H1 (cell line): Measurements from ENCODE around the gene ST3GAL2. TPM values are rescaled to one million over a fixed set of nuclear protein-coding genes. Genes with fewer than 3 reads are reported as not detected.
A peak's percentile ranks its signal among the peaks of the same experiment; 100 is the strongest.

Experiments used
- CTCF ChIA-PET: fragments of 300-600 bp; sonication (Branson Sonifier 250); formaldehyde crosslinking; loops from one replicate; lab custom pipeline; 2021; ENCODE audit not compliant: partially characterized antibody; lab: Charles Lee
- POLR2A ChIA-PET: fragments of 300-600 bp; sonication (Branson Sonifier 250); formaldehyde crosslinking; loops from one replicate; lab custom pipeline; 2021; ENCODE audit warnings: inconsistent platforms; ENCODE audit not compliant: partially characterized antibody; lab: Charles Lee
- DNase-seq, 2 experiments: peaks; one replicate each; pipeline versions ENCODE4 v3.0.0 to v3.0.0-alpha.2; 2010 to 2022; ENCODE audit warnings: low spot score in 2 of 2, low read depth in 1 of 2, mixed read lengths in 1 of 2
- FAIRE-seq: peaks from 2 replicates; lab custom pipeline; 2011; peaks lifted over from hg19 to GRCh38; lab: Jason Lieb, UNC
- H2AFZ ChIP-seq: 2 replicates; pipeline ENCODE4 v1.8.1; 2012; ENCODE audit warnings: low read length, inconsistent platforms
- H2AK5ac ChIP-seq: 2 replicates; pipeline ENCODE4 v1.6.1; 2013; ENCODE audit warnings: low read depth, low read length
- H2BK120ac ChIP-seq: replicated peaks from 2 replicates; pipeline ENCODE3; 2013; ENCODE audit warnings: low read depth, low read length, inconsistent platforms
- H2BK12ac ChIP-seq: 2 replicates; pipeline ENCODE4 v1.6.1; 2013; ENCODE audit warnings: low read depth, low read length
- H2BK15ac ChIP-seq: 2 replicates; pipeline ENCODE4 v1.6.1; 2013; ENCODE audit warnings: low read length
- H2BK20ac ChIP-seq: 2 replicates; pipeline ENCODE4 v1.6.1; 2013; ENCODE audit warnings: low read length
- H2BK5ac ChIP-seq: 2 replicates; pipeline ENCODE4 v1.6.1; 2013; ENCODE audit warnings: low read depth, low read length
- H3K14ac ChIP-seq: 2 replicates; pipeline ENCODE4 v1.6.1; 2013; ENCODE audit warnings: inconsistent platforms; ENCODE audit not compliant: insufficient read length
- H3K18ac ChIP-seq: 2 replicates; pipeline ENCODE4 v1.6.1; 2013; ENCODE audit warnings: low read length; ENCODE audit errors: extremely low read depth
- H3K23ac ChIP-seq: 2 replicates; pipeline ENCODE4 v1.6.1; 2013; ENCODE audit warnings: inconsistent platforms; ENCODE audit not compliant: insufficient read length
- H3K23me2 ChIP-seq: 2 replicates; pipeline ENCODE4 v1.6.1; 2013; ENCODE audit warnings: low read depth, low read length
- H3K27ac ChIP-seq: 2 replicates; pipeline ENCODE4 v1.6.1; 2011; ENCODE audit warnings: low read depth, low read length, inconsistent platforms
- H3K27me3 ChIP-seq, 4 experiments: replicated peaks in 1 of 4; 1 replicate in 1 of 4; 2 replicates in 3 of 4; pipeline versions ENCODE4 v1.6.1 to v1.8.1; 2011 to 2013; ENCODE audit warnings: low read length in 3 of 4, mild to moderate bottlenecking in 3 of 4, inconsistent platforms in 2 of 4, mixed read lengths in 2 of 4, moderate library complexity in 1 of 4; ENCODE audit not compliant: control insufficient read depth in 3 of 4, insufficient read depth in 3 of 4; ENCODE audit errors: extremely low read depth in 1 of 4
- H3K36me3 ChIP-seq, 4 experiments: 2 replicates each; pipeline versions ENCODE4 v1.6.1 to v1.8.1; 2011 to 2013; ENCODE audit warnings: mild to moderate bottlenecking in 4 of 4, low read length in 3 of 4, moderate library complexity in 2 of 4, control low read depth in 1 of 4, inconsistent platforms in 1 of 4; ENCODE audit not compliant: insufficient read depth in 4 of 4, control insufficient read depth in 2 of 4
- H3K4ac ChIP-seq: replicated peaks from 2 replicates; pipeline ENCODE3; 2013; ENCODE audit warnings: low read length, low read depth, mixed read lengths, inconsistent platforms; ENCODE audit not compliant: insufficient read length
- H3K4me1 ChIP-seq, 4 experiments: replicated peaks in 1 of 4; 1 replicate in 1 of 4; 2 replicates in 3 of 4; pipeline versions ENCODE4 v1.6.1 to v1.8.1; 2011 to 2013; ENCODE audit warnings: low read length in 3 of 4, inconsistent platforms in 2 of 4, mixed read lengths in 1 of 4; ENCODE audit not compliant: insufficient read depth in 4 of 4, control insufficient read depth in 3 of 4
- H3K4me2 ChIP-seq, 2 experiments: 2 replicates each; pipeline versions ENCODE4 v1.6.1 to v1.8.1; 2011 to 2013; ENCODE audit warnings: low read depth in 2 of 2, low read length in 2 of 2, control low read depth in 1 of 2, inconsistent platforms in 1 of 2, mild to moderate bottlenecking in 1 of 2; ENCODE audit not compliant: insufficient read depth in 1 of 2
- H3K4me3 ChIP-seq, 4 experiments: fragments of 200-600, 300-600 bp in 1 of 4; sonication (generic), shearing (Covaris generic), sonication (Bioruptor Twin) in 1 of 4; 2 replicates each; pipeline versions ENCODE4 v1.5.1 to v1.8.1; 2011 to 2016; ENCODE audit warnings: low read length in 4 of 4, low read depth in 3 of 4, control low read depth in 2 of 4, inconsistent platforms in 2 of 4, mild to moderate bottlenecking in 2 of 4, mixed read lengths in 1 of 4, moderate library complexity in 1 of 4; ENCODE audit not compliant: insufficient read depth in 2 of 4; ENCODE audit errors: extremely low read depth in 1 of 4
- H3K56ac ChIP-seq: replicated peaks from 2 replicates; pipeline ENCODE3; 2013; ENCODE audit warnings: low read depth, mild to moderate bottlenecking, mixed read lengths, low read length, inconsistent platforms; ENCODE audit not compliant: insufficient read length
- H3K79me1 ChIP-seq: 2 replicates; pipeline ENCODE4 v1.6.1; 2013; ENCODE audit warnings: low read depth, low read length, control low read depth
- H3K79me2 ChIP-seq, 2 experiments: 2 replicates each; pipeline versions ENCODE4 v1.6.1 to v1.8.1; 2012 to 2013; ENCODE audit warnings: low read length in 2 of 2, mild to moderate bottlenecking in 2 of 2, inconsistent platforms in 1 of 2; ENCODE audit not compliant: insufficient read depth in 2 of 2, control insufficient read depth in 1 of 2
- H3K9ac ChIP-seq, 4 experiments: replicated peaks in 1 of 4; 1 replicate in 1 of 4; 2 replicates in 3 of 4; pipeline versions ENCODE4 v1.6.1 to v1.8.1; 2011 to 2013; ENCODE audit warnings: low read depth in 3 of 4, low read length in 3 of 4, control low read depth in 2 of 4, mild to moderate bottlenecking in 2 of 4, moderate library complexity in 2 of 4, inconsistent platforms in 1 of 4; ENCODE audit errors: extremely low read depth in 1 of 4
- H3K9me3 ChIP-seq, 2 experiments: 2 replicates each; pipeline versions ENCODE4 v1.6.1 to v1.8.1; 2012 to 2013; ENCODE audit warnings: mild to moderate bottlenecking in 2 of 2, moderate library complexity in 2 of 2, control low read depth in 1 of 2, inconsistent platforms in 1 of 2, low read depth in 1 of 2, low read length in 1 of 2, mixed read lengths in 1 of 2; ENCODE audit not compliant: insufficient read depth in 2 of 2
- H4K20me1 ChIP-seq, 2 experiments: replicated peaks in 1 of 2; 2 replicates each; pipeline versions ENCODE3 to v1.8.1; 2011 to 2013; ENCODE audit warnings: inconsistent platforms in 2 of 2, low read length in 2 of 2, mild to moderate bottlenecking in 1 of 2; ENCODE audit not compliant: insufficient read depth in 2 of 2, control insufficient read depth in 1 of 2
- H4K5ac ChIP-seq: 2 replicates; pipeline ENCODE4 v1.6.1; 2013; ENCODE audit warnings: low read length, low read depth, mixed read lengths, inconsistent platforms; ENCODE audit not compliant: insufficient read length
- H4K8ac ChIP-seq: 2 replicates; pipeline ENCODE4 v1.8.0; 2013; ENCODE audit warnings: mild to moderate bottlenecking, moderate library complexity, low read length, inconsistent platforms; ENCODE audit not compliant: insufficient read depth; ENCODE audit errors: extremely low read depth
- H4K91ac ChIP-seq: replicated peaks from 2 replicates; pipeline ENCODE3; 2013; ENCODE audit warnings: low read length, mixed read lengths, inconsistent platforms; ENCODE audit not compliant: insufficient read length
- BRCA1 ChIP-seq: IDR thresholded peaks from 2 replicates; pipeline ENCODE4 v1.6.1; 2012; ENCODE audit warnings: low read depth, low read length, improper control_type of control experiment
- HDAC2 ChIP-seq, 2 experiments: fragments of 300-600 bp in 1 of 2; sonication (generic) in 1 of 2; IDR thresholded peaks; 2 replicates each; pipeline ENCODE4 v1.6.1; 2011 to 2012; ENCODE audit warnings: low read depth in 2 of 2, low read length in 2 of 2, mild to moderate bottlenecking in 2 of 2, moderate library complexity in 2 of 2, borderline replicate concordance in 1 of 2, inconsistent platforms in 1 of 2
- KDM4A ChIP-seq: IDR thresholded peaks from one replicate; pipeline ENCODE4 v1.7.1; 2012; ENCODE audit warnings: low read depth, mild to moderate bottlenecking, moderate library complexity, low read length, inconsistent platforms; ENCODE audit not compliant: severe bottlenecking
- NRF1 ChIP-seq: IDR thresholded peaks from 2 replicates; pipeline ENCODE4 v1.6.1; 2011; ENCODE audit warnings: mild to moderate bottlenecking, low read depth, low read length, improper control_type of control experiment
- PHF8 ChIP-seq: fragments of 200-600 bp; sonication (generic); conservative IDR thresholded peaks from 2 replicates; pipeline ENCODE4 v1.7.1; 2012; ENCODE audit warnings: low read depth, mild to moderate bottlenecking, inconsistent platforms, low read length, moderate library complexity
- SAP30 ChIP-seq: fragments of 300-600 bp; sonication (generic); IDR thresholded peaks from 2 replicates; pipeline ENCODE4 v1.7.1; 2012; ENCODE audit warnings: low read length, moderate library complexity, mild to moderate bottlenecking, inconsistent platforms; ENCODE audit not compliant: insufficient read depth, insufficient replicate concordance
- SIRT6 ChIP-seq: IDR thresholded peaks from one replicate; pipeline ENCODE4 v1.7.1; 2012; ENCODE audit warnings: low read length, inconsistent platforms
- SP1 ChIP-seq: IDR thresholded peaks from 2 replicates; pipeline ENCODE4 v1.6.1; 2011; ENCODE audit warnings: low read depth, low read length
- TCF12 ChIP-seq: IDR thresholded peaks from 2 replicates; pipeline ENCODE4 v1.6.1; 2011; ENCODE audit warnings: low read depth, mild to moderate bottlenecking, low read length
- TEAD4 ChIP-seq: IDR thresholded peaks from 2 replicates; pipeline ENCODE4 v1.6.1; 2012; ENCODE audit warnings: low read depth, low read length, inconsistent platforms, mixed read lengths
- USF2 ChIP-seq: IDR thresholded peaks from 2 replicates; pipeline ENCODE4 v1.6.1; 2011; ENCODE audit warnings: low read length, improper control_type of control experiment
- WGBS, 2 experiments: shearing (Covaris generic) in 1 of 2; methylation state at CpG; one replicate each; pipeline versions ENCODE4 v1.1.6 to v1.1.7; 2013 to 2015; ENCODE audit warnings: low lambda C conversion rate in 2 of 2, mixed read lengths in 2 of 2, inconsistent platforms in 1 of 2, low coverage in 1 of 2, missing lambda C conversion rate in 1 of 2; ENCODE audit not compliant: insufficient replicate concordance in 2 of 2, insufficient coverage in 1 of 2, insufficient read length in 1 of 2; ENCODE audit errors: extremely low coverage in 1 of 2, missing lambda C conversion rate in 1 of 2; 5-methylcytosine and 5-hydroxymethylcytosine counted together
- polyA plus RNA-seq, 7 experiments: library from polyadenylated mRNA; depleted of rRNA in 3 of 7; stranded (reverse) in 5 of 7; unstranded in 2 of 7; fragments of >200 nt in 5 of 7; fragments of 200-250 nt in 2 of 7; gene quantifications; 1 replicate in 5 of 7; 2 replicates in 1 of 7; 4 replicates in 1 of 7; pipeline versions ENCODE4 v1.2.1 to v1.2.3, GENCODE V29; 2011 to 2013; ENCODE audit warnings: missing spikeins in 2 of 7, mixed read lengths in 2 of 7
- total RNA-seq: library from RNA; stranded (reverse); fragmentation: NEBNext Ultra II Directional; extraction: Animal tissue kit (Norgen Biotek cat#: 25700); gene quantifications from 2 replicates; pipeline ENCODE4 v1.2.1, GENCODE V29; 2021

ST3GAL2 gene
- total and polyA plus RNA-seq, 2 of the 8 experiments (the other 6 are each of a cell fraction or from before 2014, with no cell fraction given), result 14.4 to 39.7 TPM

DNA sequence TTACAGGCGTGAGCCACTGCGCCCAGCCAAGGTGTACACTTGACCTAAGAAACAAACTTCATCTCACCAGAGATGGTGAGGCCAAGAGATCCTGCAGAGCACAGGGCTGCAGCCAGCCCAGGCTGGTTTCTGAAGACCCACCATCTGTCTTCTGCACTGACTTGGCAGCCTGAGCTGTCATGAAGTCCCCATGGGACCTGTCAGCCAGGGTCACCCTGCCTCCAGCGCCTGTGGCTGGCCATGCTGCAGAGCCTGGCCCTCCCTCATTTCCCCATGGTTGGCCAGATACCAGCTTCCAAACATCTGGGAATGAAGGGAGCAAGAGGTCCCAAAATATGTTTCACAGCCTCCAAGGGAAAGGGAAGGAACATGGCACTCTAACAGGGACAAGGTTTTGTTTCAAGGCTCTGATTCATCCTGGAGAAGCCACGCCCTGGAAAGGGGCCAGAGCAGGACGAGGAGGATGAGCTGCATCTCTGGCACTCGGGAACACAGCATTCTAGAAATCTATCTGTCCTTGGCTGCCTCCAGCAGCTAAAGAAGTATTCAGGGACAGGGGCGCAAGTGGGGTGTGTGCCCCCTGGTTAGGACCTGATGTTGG, 46.9 kb downstream of the ST3GAL2 start:
- CTCF ChIA-PET, result interaction anchor here (0.6 to 13.3 kb wide), 14 partner anchors 9 to 262 kb away, joined by 3 to 180 read pairs (median 3); no protein-coding TSS in a partner anchor
- Histone ChIP-seq H3K79me1 (no peaks in the 10 kb centered on the region; the same call in 1 of the 2 replicates), H3K9me3 (no peaks in the 10 kb centered on the region), H4K5ac (no peak overlapping the region), H3K27me3 (no peaks in the 10 kb centered on the region), H2BK12ac (no peak overlapping the region), H3K18ac (no peak overlapping the region), H2AK5ac (no peak overlapping the region), H3K23ac (no peak overlapping the region), H3K9ac (no peak overlapping the region), H3K79me2 (no peaks in the 10 kb centered on the region), H3K27ac (no peak overlapping the region), H2BK5ac (no peak overlapping the region), H3K14ac (no peak overlapping the region), H2AFZ (no peak overlapping the region), H2BK120ac (no peak overlapping the region), H3K4ac (no peak overlapping the region), H3K36me3 (peaks cover 2 to 9% (median 8%) of the 10 kb centered on the region in 4 experiments; a peak in 5 of 8 replicates), H3K56ac (no peak overlapping the region), H4K8ac (peak overlapping the region; percentile 31; the same call in 1 of the 2 replicates), H2BK20ac (no peak overlapping the region), H2BK15ac (no peak overlapping the region), H4K91ac (no peak overlapping the region), H4K20me1 (peaks cover 3 to 8% of the 10 kb centered on the region in 2 experiments), H3K4me1 (no peaks in the 10 kb centered on the region), H3K4me2 (no peak overlapping the region), H3K23me2 (no peaks in the 10 kb centered on the region), H3K4me3 (no peak overlapping the region)
- 91% methylated on average over 7 of the region's 7 CpGs; no CpG with 5 or more reads in 1 of the 2 experiments for WGBS, 2 experiments
- DNase-seq, result no peak
- FAIRE-seq, result no peak
- POLR2A ChIA-PET, result interaction anchor here (1.0 to 5.8 kb wide), 6 partner anchors 10 to 134 kb away, joined by 3 to 37 read pairs (median 4); no protein-coding TSS in a partner anchor
- TF ChIP-seq HDAC2 (IDR thresholded peaks at IDR 0.05; ENCODE audit: borderline replicate concordance in 1 of 2, low read depth in 2 of 2, low read length in 2 of 2), result no peak
- TF ChIP-seq USF2, result no peak
- TF ChIP-seq KDM4A, result no peak
- TF ChIP-seq TEAD4, result no peak
- no peak for TF ChIP-seq TCF12
- no peak for TF ChIP-seq PHF8
- TF ChIP-seq SIRT6, result no peak
- TF ChIP-seq BRCA1, result no peak
- no peak for TF ChIP-seq NRF1
- no peak for TF ChIP-seq SAP30
- no peak for TF ChIP-seq SP1
